HFF-Myc (cell line): Measurements from ENCODE around the gene CORO2A.

Experiments used
- DNase-seq: peaks from one replicate; pipeline ENCODE4 v3.0.0-alpha.2; 2011; ENCODE audit warnings: low read depth; ENCODE audit errors: extremely low read depth
- H3K4me3 ChIP-seq: replicated peaks from 2 replicates; pipeline ENCODE4 v1.5.1; 2011; ENCODE audit warnings: low read depth, mild to moderate bottlenecking, control low read depth, low read length
- CTCF ChIP-seq: IDR thresholded peaks from 2 replicates; pipeline ENCODE4 v1.5.1; 2012; ENCODE audit warnings: mild to moderate bottlenecking, low read depth, low read length, control low read depth; ENCODE audit errors: missing control alignments

CORO2A gene

GRCh38 chr9:98189412-98189811 is 3.0 kb downstream of the CORO2A start:
- TF ChIP-seq CTCF = no peak
- H3K4me3 ChIP-seq = no peak overlapping the region
- DNase-seq = no peak

- no peak for TF ChIP-seq CTCF
- DNase-seq = no peak
- H3K4me3 ChIP-seq = no peak overlapping the region
Observed at GRCh38 chr9:98187926-98188325, 4.5 kb downstream of the CORO2A start.

- H3K4me3 ChIP-seq = no peak overlapping the region
- no peak for DNase-seq
- TF ChIP-seq CTCF = no peak
Observed at GRCh38 chr9:98186236-98186635, 6.2 kb downstream of the CORO2A start.

GRCh38 chr9:98185611-98186171 is 6.7 kb downstream of the CORO2A start:
- no peak for TF ChIP-seq CTCF
- H3K4me3 ChIP-seq = no peak overlapping the region
- DNase-seq = no peak

- H3K4me3 ChIP-seq = no peak overlapping the region
- TF ChIP-seq CTCF = no peak
- no peak for DNase-seq
Observed at GRCh38 chr9:98185021-98185567, 7.3 kb downstream of the CORO2A start.

- H3K4me3 ChIP-seq = no peak overlapping the region
- no peak for TF ChIP-seq CTCF
- DNase-seq = no peak
Observed at GRCh38 chr9:98184326-98184725, 8.1 kb downstream of the CORO2A start.
